B cell (primary cell): ENCODE data around the gene ADH1A. TPM values are rescaled to one million over a fixed set of nuclear protein-coding genes. Genes with fewer than 3 reads are reported as not detected.

Experiments used
- ATAC-seq: fragments of 200-7000 bp; cut with Tn5 transposase; one replicate; pipeline ENCODE4 v1.10.0; 2021; ENCODE audit warnings: low read depth, mild to moderate bottlenecking, moderate number of reproducible peaks, moderate library complexity
- CTCF ChIA-PET: fragments of 350-600 bp; sonication (Branson Sonifier 250); formaldehyde crosslinking; loops from one replicate; lab custom pipeline; 2021; ENCODE audit warnings: antibody characterized with exemption, inconsistent platforms; lab: Charles Lee
- POLR2A ChIA-PET: fragments of 350-600 bp; sonication (Branson Sonifier 250); formaldehyde crosslinking; loops from one replicate; lab custom pipeline; 2021; ENCODE audit warnings: antibody characterized with exemption; lab: Charles Lee
- DNase-seq: peaks from one replicate; pipeline ENCODE4 v3.0.0; 2013
- H2AFZ ChIP-seq: 2 replicates; pipeline ENCODE4 v1.6.1; 2012; ENCODE audit warnings: mild to moderate bottlenecking, low read depth, low read length; ENCODE audit not compliant: insufficient read depth, poor library complexity, severe bottlenecking
- H3K27ac ChIP-seq, 2 donors: 1 replicate in 1 of 2; 2 replicates in 1 of 2; pipeline ENCODE4 v1.5.1; 2012 to 2013; ENCODE audit warnings: low read length in 2 of 2, mild to moderate bottlenecking in 2 of 2, moderate library complexity in 1 of 2
- H3K27me3 ChIP-seq, 4 experiments: fragments of 200-600 bp in 1 of 4; sonication (generic) in 1 of 4; replicated peaks in 1 of 4; 1 replicate in 2 of 4; 2 replicates in 2 of 4; pipeline versions ENCODE4 v1.6.1 to v1.7.0; 2013 to 2016; ENCODE audit warnings: low read length in 3 of 4, mild to moderate bottlenecking in 2 of 4, mixed read lengths in 1 of 4, moderate library complexity in 1 of 4; ENCODE audit not compliant: insufficient read depth in 4 of 4, control insufficient read depth in 3 of 4; ENCODE audit errors: control extremely low read depth in 1 of 4
- H3K36me3 ChIP-seq, 2 experiments: replicated peaks in 1 of 2; 1 replicate in 1 of 2; 2 replicates in 1 of 2; pipeline versions ENCODE4 v1.6.1 to v1.7.1; 2013; ENCODE audit warnings: low read length in 1 of 2; ENCODE audit not compliant: insufficient read depth in 2 of 2, control insufficient read depth in 1 of 2; ENCODE audit errors: control extremely low read depth in 1 of 2, extremely low read depth in 1 of 2
- H3K4me1 ChIP-seq, 2 donors: fragments of 200-600 bp in 1 of 2; sonication (generic) in 1 of 2; 1 replicate in 1 of 2; 2 replicates in 1 of 2; pipeline versions ENCODE4 v1.5.1 to v1.6.1; 2013 to 2017; ENCODE audit warnings: low read length in 2 of 2; ENCODE audit not compliant: control insufficient read depth in 2 of 2, insufficient read depth in 2 of 2
- H3K4me2 ChIP-seq: replicated peaks from 2 replicates; pipeline ENCODE3; 2012; ENCODE audit warnings: mild to moderate bottlenecking, low read depth, low read length; ENCODE audit not compliant: poor library complexity, severe bottlenecking
- H3K4me3 ChIP-seq, 5 experiments: fragments of 200-600 bp in 1 of 5; sonication (generic) in 1 of 5; 1 replicate in 3 of 5; 2 replicates in 2 of 5; pipeline versions ENCODE4 v1.5.1 to v1.7.0; 2011 to 2016; ENCODE audit warnings: low read length in 4 of 5, mild to moderate bottlenecking in 4 of 5, low read depth in 2 of 5, control low read depth in 1 of 5, moderate library complexity in 1 of 5; ENCODE audit not compliant: insufficient read depth in 1 of 5; ENCODE audit errors: control extremely low read depth in 1 of 5, extremely low read depth in 1 of 5
- H3K79me2 ChIP-seq: fragments of 200-600 bp; sonication (generic); one replicate; pipeline ENCODE4 v1.6.0; 2016; ENCODE audit warnings: low read length; ENCODE audit not compliant: control insufficient read depth, insufficient read depth
- H3K9ac ChIP-seq: fragments of 200-600 bp; sonication (generic); 2 replicates; pipeline ENCODE4 v1.6.1; 2017; ENCODE audit warnings: mild to moderate bottlenecking, low read length, moderate library complexity
- H3K9me3 ChIP-seq, 3 donors: one replicate each; pipeline versions ENCODE4 v1.6.1 to v1.7.1; 2013; ENCODE audit warnings: low read length in 2 of 3; ENCODE audit not compliant: control insufficient read depth in 2 of 3, insufficient read depth in 1 of 3; ENCODE audit errors: control extremely low read depth in 1 of 3
- H4K20me1 ChIP-seq: 2 replicates; pipeline ENCODE4 v1.6.0; 2012; ENCODE audit warnings: mild to moderate bottlenecking, low read length; ENCODE audit not compliant: insufficient read depth, control insufficient read depth, poor library complexity, severe bottlenecking
- H3K27ac Mint-ChIP-seq: one replicate; pipeline ENCODE4 v1.8.0; 2021; ENCODE audit warnings: mixed read lengths
- H3K27me3 Mint-ChIP-seq: one replicate; pipeline ENCODE4 v1.8.0; 2021; ENCODE audit warnings: mixed read lengths
- H3K4me1 Mint-ChIP-seq: one replicate; pipeline ENCODE4 v1.8.0; 2021; ENCODE audit warnings: mixed read lengths
- H3K4me3 Mint-ChIP-seq: one replicate; pipeline ENCODE4 v1.8.0; 2021; ENCODE audit warnings: mixed read lengths
- H3K9me3 Mint-ChIP-seq: one replicate; pipeline ENCODE4 v1.8.0; 2022; ENCODE audit warnings: mixed read lengths; ENCODE audit not compliant: insufficient read depth
- EZH2 ChIP-seq: IDR thresholded peaks from 2 replicates; pipeline ENCODE4 v1.6.1; 2012; ENCODE audit warnings: borderline replicate concordance, low read depth, mild to moderate bottlenecking, moderate library complexity, low read length; ENCODE audit not compliant: insufficient read depth, poor library complexity, severe bottlenecking
- WGBS: methylation state at CpG from one replicate; pipeline ENCODE4 v1.1.5; 2013; ENCODE audit warnings: missing lambda C conversion rate; ENCODE audit not compliant: insufficient coverage; 5-methylcytosine and 5-hydroxymethylcytosine counted together
- intact Hi-C: fragments of 100-400 bp; cut with micrococcal nuclease; formaldehyde crosslinking; loops from one replicate; pipeline ENCODE4 v1.10.0; 2022
- polyA plus RNA-seq: library from polyadenylated mRNA; depleted of rRNA; stranded (reverse); fragments of >200 nt; gene quantifications from 2 replicates; pipeline ENCODE4 v1.2.3, GENCODE V29; 2012
- total RNA-seq, 2 donors: library from RNA; stranded (reverse); fragments of 120-200 nt in 1 of 2; gene quantifications; 1 replicate in 1 of 2; 2 replicates in 1 of 2; pipeline versions ENCODE4 v1.2.3 to v1.2.4, GENCODE V29; 2013 to 2022
- TF ChIP-seq, protein P1 (sequence below): fragments of 200-600 bp; IDR thresholded peaks from one replicate; pipeline ENCODE4 v1.8.0; 2022; ENCODE audit warnings: antibody characterized with exemption, mild to moderate bottlenecking

ADH1A gene
- total and polyA plus RNA-seq, 2 donors (not counting 1 experiment from before 2014, with no cell fraction given), result not detected

GRCh38 chr4:99300934-99301333 is 10.1 kb upstream of the ADH1A start:
- 88% methylated on average over 3 of the region's 4 CpGs for WGBS
- no peaks in the 10 kb centered on the region for H3K4me1 ChIP-seq
- Mint-ChIP-seq H3K9me3 (peaks cover 17% of the 10 kb centered on the region), H3K4me3 (no peak overlapping the region), H3K4me1 (no peaks in the 10 kb centered on the region), H3K27ac (no peak overlapping the region), H3K27me3 (no peaks in the 10 kb centered on the region)
- no peak for ATAC-seq
- peaks cover 0 to 11% (median 0%) of the 10 kb centered on the region in 3 donors for H3K9me3 ChIP-seq
- H2AFZ ChIP-seq, result no peak overlapping the region
- no peak for DNase-seq
- H4K20me1 ChIP-seq, result no peaks in the 10 kb centered on the region
- H3K9ac ChIP-seq, result no peak overlapping the region
- no peak overlapping the region for H3K4me2 ChIP-seq
- ChIA-PET CTCF (no interaction called here), POLR2A (no interaction called here)
- no peak overlapping the region for H3K27ac ChIP-seq
- no peak overlapping the region for H3K4me3 ChIP-seq
- intact Hi-C loops, result no loop called here
- no peaks in the 10 kb centered on the region for H3K27me3 ChIP-seq
- TF ChIP-seq EZH2, result no peak
- TF ChIP-seq, protein P1, sequence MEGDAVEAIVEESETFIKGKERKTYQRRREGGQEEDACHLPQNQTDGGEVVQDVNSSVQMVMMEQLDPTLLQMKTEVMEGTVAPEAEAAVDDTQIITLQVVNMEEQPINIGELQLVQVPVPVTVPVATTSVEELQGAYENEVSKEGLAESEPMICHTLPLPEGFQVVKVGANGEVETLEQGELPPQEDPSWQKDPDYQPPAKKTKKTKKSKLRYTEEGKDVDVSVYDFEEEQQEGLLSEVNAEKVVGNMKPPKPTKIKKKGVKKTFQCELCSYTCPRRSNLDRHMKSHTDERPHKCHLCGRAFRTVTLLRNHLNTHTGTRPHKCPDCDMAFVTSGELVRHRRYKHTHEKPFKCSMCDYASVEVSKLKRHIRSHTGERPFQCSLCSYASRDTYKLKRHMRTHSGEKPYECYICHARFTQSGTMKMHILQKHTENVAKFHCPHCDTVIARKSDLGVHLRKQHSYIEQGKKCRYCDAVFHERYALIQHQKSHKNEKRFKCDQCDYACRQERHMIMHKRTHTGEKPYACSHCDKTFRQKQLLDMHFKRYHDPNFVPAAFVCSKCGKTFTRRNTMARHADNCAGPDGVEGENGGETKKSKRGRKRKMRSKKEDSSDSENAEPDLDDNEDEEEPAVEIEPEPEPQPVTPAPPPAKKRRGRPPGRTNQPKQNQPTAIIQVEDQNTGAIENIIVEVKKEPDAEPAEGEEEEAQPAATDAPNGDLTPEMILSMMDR, result no peak
- H3K36me3 ChIP-seq, result no peaks in the 10 kb centered on the region
- no peaks in the 10 kb centered on the region for H3K79me2 ChIP-seq

DNA sequence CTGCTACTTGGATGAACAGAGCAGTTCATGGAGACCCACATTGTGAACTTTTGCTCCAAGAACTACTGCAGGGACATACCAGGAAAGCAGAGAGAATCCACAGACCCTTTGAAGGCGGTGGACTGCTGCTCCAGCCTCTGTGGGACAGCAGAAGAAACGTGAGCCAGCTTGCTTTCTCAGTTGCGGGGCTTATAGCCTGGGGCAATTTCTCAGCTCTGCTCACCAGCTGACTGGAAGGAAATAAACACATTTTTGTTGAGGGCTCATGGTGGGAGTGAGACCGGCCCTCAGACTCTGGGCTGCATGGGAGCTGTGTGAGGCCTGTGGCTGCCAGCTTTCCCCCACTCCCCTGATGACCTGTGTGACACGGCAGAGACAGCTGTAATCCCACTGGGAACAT is 2.6 kb upstream of the ADH1A start:
- TF ChIP-seq, protein P1, result no peak
- no peak for TF ChIP-seq EZH2
- no peaks in the 10 kb centered on the region for H3K36me3 ChIP-seq
- Mint-ChIP-seq H3K4me1 (no peaks in the 10 kb centered on the region), H3K27me3 (peaks cover 3% of the 10 kb centered on the region), H3K9me3 (peaks cover 16% of the 10 kb centered on the region), H3K4me3 (no peak overlapping the region), H3K27ac (no peak overlapping the region)
- DNase-seq (no peak), ATAC-seq (no peak)
- H3K4me2 ChIP-seq, result no peak overlapping the region
- H3K9ac ChIP-seq, result no peak overlapping the region
- peaks cover 0 to 7% (median 0%) of the 10 kb centered on the region in 3 donors for H3K9me3 ChIP-seq
- no peaks in the 10 kb centered on the region for H4K20me1 ChIP-seq
- intact Hi-C loops, result no loop called here
- no peak overlapping the region for H3K27ac ChIP-seq
- no peak overlapping the region for H2AFZ ChIP-seq
- H3K79me2 ChIP-seq, result no peaks in the 10 kb centered on the region
- H3K4me3 ChIP-seq, result no peak overlapping the region
- WGBS, result 85% methylated on average over 5 of the region's 5 CpGs
- no peaks in the 10 kb centered on the region for H3K27me3 ChIP-seq
- ChIA-PET POLR2A (no interaction called here), CTCF (no interaction called here)
- H3K4me1 ChIP-seq, result no peaks in the 10 kb centered on the region
